Spinal cord (tissue), 10 donors: ENCODE data around the gene GPR35. TPM values are rescaled to one million over a fixed set of nuclear protein-coding genes. Genes with fewer than 3 reads are reported as not detected.

ENCODE experiments used
- DNase-seq, 6 donors: peaks; one replicate each; pipeline versions ENCODE4 v3.0.0 to v3.0.0-alpha.2; 2013 to 2015; ENCODE audit warnings: low spot score in 6 of 6, low read depth in 4 of 6
- H3K27ac ChIP-seq: one replicate; pipeline ENCODE4 v1.5.1; 2013; ENCODE audit warnings: low read depth, low read length, control low read depth
- H3K27me3 ChIP-seq: one replicate; pipeline ENCODE4 v1.6.1; 2013; ENCODE audit warnings: low read length; ENCODE audit not compliant: control insufficient read depth, insufficient read depth
- H3K36me3 ChIP-seq: one replicate; pipeline ENCODE4 v1.6.1; 2013; ENCODE audit warnings: low read length; ENCODE audit not compliant: control insufficient read depth, insufficient read depth
- H3K4me1 ChIP-seq: one replicate; pipeline ENCODE4 v1.6.1; 2013; ENCODE audit warnings: low read length; ENCODE audit not compliant: control insufficient read depth, insufficient read depth
- H3K4me3 ChIP-seq: one replicate; pipeline ENCODE4 v1.5.1; 2013; ENCODE audit warnings: low read depth, low read length, control low read depth
- H3K9me3 ChIP-seq: one replicate; pipeline ENCODE4 v1.6.1; 2013; ENCODE audit warnings: low read length; ENCODE audit not compliant: control insufficient read depth, insufficient read depth
- WGBS: methylation state at CpG from one replicate; pipeline ENCODE4 v1.1.5; 2013; ENCODE audit warnings: missing lambda C conversion rate; ENCODE audit not compliant: insufficient coverage; 5-methylcytosine and 5-hydroxymethylcytosine counted together
- polyA plus RNA-seq, 2 donors: library from polyadenylated mRNA; unstranded; fragments of 120-200 nt; gene quantifications; one replicate each; pipeline ENCODE4 v1.2.1, GENCODE V29; 2013; ENCODE audit not compliant: insufficient read length in 2 of 2
- total RNA-seq, 2 donors: library from RNA; depleted of rRNA in 1 of 2; stranded (reverse); fragments of 120-200 nt in 1 of 2; fragments of >200 nt in 1 of 2; gene quantifications; one replicate each; pipeline versions ENCODE4 v1.2.3 to v1.2.4, GENCODE V29; 2013 to 2014
- donor health status: healthy.

GPR35 gene
- total and polyA plus RNA-seq, 4 donors = 1.9 to 3.9 (median 2.4) TPM

- DNase-seq = no peak
- H3K36me3 ChIP-seq = no peaks in the 10 kb centered on the region
Observed at GRCh38 chr2:240644171-240644651, 18.9 kb downstream of the GPR35 start.

GRCh38 chr2:240644859-240645301 lies 19.6 kb downstream of the GPR35 start:
- Histone ChIP-seq H3K36me3 (no peaks in the 10 kb centered on the region), H3K4me1 (peaks cover 10% of the 10 kb centered on the region), H3K27me3 (peaks cover 4% of the 10 kb centered on the region), H3K27ac (no peak overlapping the region), H3K9me3 (no peaks in the 10 kb centered on the region), H3K4me3 (no peak overlapping the region)
- no peak for DNase-seq
- WGBS = 64% methylated on average over 8 of the region's 8 CpGs

More at GRCh38 chr2:240644171-240644651, 18.9 kb downstream of the GPR35 start:
- H3K4me3 ChIP-seq = no peak overlapping the region
- no peaks in the 10 kb centered on the region for H3K9me3 ChIP-seq
- peaks cover 10% of the 10 kb centered on the region for H3K4me1 ChIP-seq
- 64% methylated on average over 10 of the region's 14 CpGs for WGBS
- H3K27ac ChIP-seq = no peak overlapping the region
- peaks cover 4% of the 10 kb centered on the region for H3K27me3 ChIP-seq

GRCh38 chr2:240645346-240645745 lies 20.1 kb downstream of the GPR35 start:
- no peak for DNase-seq
- WGBS = 86% methylated on average over 9 of the region's 10 CpGs
- H3K27me3 ChIP-seq = peaks cover 5% of the 10 kb centered on the region
- no peaks in the 10 kb centered on the region for H3K9me3 ChIP-seq
- H3K4me1 ChIP-seq = peaks cover 10% of the 10 kb centered on the region
- no peak overlapping the region for H3K4me3 ChIP-seq
- no peaks in the 10 kb centered on the region for H3K36me3 ChIP-seq
- H3K27ac ChIP-seq = no peak overlapping the region

- Histone ChIP-seq H3K27ac (no peak overlapping the region), H3K36me3 (no peaks in the 10 kb centered on the region), H3K9me3 (no peaks in the 10 kb centered on the region), H3K27me3 (peaks cover 7% of the 10 kb centered on the region), H3K4me1 (peaks cover 10% of the 10 kb centered on the region), H3K4me3 (no peak overlapping the region)
- WGBS = 89% methylated on average over 10 of the region's 10 CpGs
- DNase-seq = no peak
Observed at GRCh38 chr2:240645801-240646175, 20.5 kb downstream of the GPR35 start.

- no peak for DNase-seq
- Histone ChIP-seq H3K4me3 (no peak overlapping the region), H3K27ac (no peak overlapping the region), H3K27me3 (peaks cover 5% of the 10 kb centered on the region), H3K9me3 (no peaks in the 10 kb centered on the region), H3K4me1 (peaks cover 10% of the 10 kb centered on the region), H3K36me3 (no peaks in the 10 kb centered on the region)
- WGBS = 83% methylated on average over 36 of the region's 36 CpGs
Observed at GRCh38 chr2:240646176-240646899, 21.1 kb downstream of the GPR35 start.

GRCh38 chr2:240646900-240647502 lies 21.7 kb downstream of the GPR35 start:
- no peak for DNase-seq
- Histone ChIP-seq H3K36me3 (no peaks in the 10 kb centered on the region), H3K27me3 (peaks cover 5% of the 10 kb centered on the region), H3K27ac (no peak overlapping the region), H3K4me3 (no peak overlapping the region), H3K4me1 (peaks cover 10% of the 10 kb centered on the region), H3K9me3 (no peaks in the 10 kb centered on the region)
- WGBS = 75% methylated on average over 28 of the region's 30 CpGs

GRCh38 chr2:240647503-240648154 lies 22.3 kb downstream of the GPR35 start:
- 75% methylated on average over 22 of the region's 22 CpGs for WGBS
- no peak overlapping the region for H3K27ac ChIP-seq
- H3K36me3 ChIP-seq = no peaks in the 10 kb centered on the region
- H3K9me3 ChIP-seq = no peaks in the 10 kb centered on the region
- H3K4me3 ChIP-seq = no peak overlapping the region
- DNase-seq = no peak
- peaks cover 5% of the 10 kb centered on the region for H3K27me3 ChIP-seq
- peaks cover 10% of the 10 kb centered on the region for H3K4me1 ChIP-seq

GRCh38 chr2:240648155-240648649 lies 22.9 kb downstream of the GPR35 start:
- peaks cover 10% of the 10 kb centered on the region for H3K4me1 ChIP-seq
- no peaks in the 10 kb centered on the region for H3K9me3 ChIP-seq
- no peak overlapping the region for H3K27ac ChIP-seq
- H3K36me3 ChIP-seq = no peaks in the 10 kb centered on the region
- no peak overlapping the region for H3K4me3 ChIP-seq
- WGBS = 88% methylated on average over 5 of the region's 6 CpGs
- no peak for DNase-seq
- H3K27me3 ChIP-seq = peaks cover 5% of the 10 kb centered on the region

- H3K27ac ChIP-seq = no peak overlapping the region
- H3K4me1 ChIP-seq = peaks cover 10% of the 10 kb centered on the region
- no peak for DNase-seq
- H3K9me3 ChIP-seq = no peaks in the 10 kb centered on the region
- H3K27me3 ChIP-seq = peaks cover 5% of the 10 kb centered on the region
- H3K4me3 ChIP-seq = no peak overlapping the region
- no peaks in the 10 kb centered on the region for H3K36me3 ChIP-seq
- 32% methylated on average over 13 of the region's 19 CpGs for WGBS
Observed at GRCh38 chr2:240648650-240649275, 23.5 kb downstream of the GPR35 start.
